ENCODE data around the gene USP34.

DNA sequence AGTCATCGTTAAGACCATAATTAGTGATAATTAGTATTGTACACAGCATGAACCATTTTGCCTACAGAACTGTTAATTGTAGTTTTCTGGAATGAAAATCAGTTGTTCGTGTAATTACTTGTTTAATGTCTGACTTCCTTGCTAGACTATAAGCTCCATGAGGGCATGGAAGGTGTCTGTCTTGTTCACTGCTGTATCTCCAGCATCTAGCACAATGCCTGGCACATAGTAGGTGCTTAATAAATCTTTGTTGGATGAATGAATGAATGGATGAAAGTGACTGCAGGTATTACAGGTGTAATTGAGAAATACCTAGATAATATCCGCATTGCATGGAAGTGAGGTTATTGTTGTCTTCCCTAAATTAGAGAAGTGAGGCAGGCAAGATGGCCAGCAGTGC lies 287.1 kb downstream of the USP34 start:
- TF ChIP-seq, protein P1, sequence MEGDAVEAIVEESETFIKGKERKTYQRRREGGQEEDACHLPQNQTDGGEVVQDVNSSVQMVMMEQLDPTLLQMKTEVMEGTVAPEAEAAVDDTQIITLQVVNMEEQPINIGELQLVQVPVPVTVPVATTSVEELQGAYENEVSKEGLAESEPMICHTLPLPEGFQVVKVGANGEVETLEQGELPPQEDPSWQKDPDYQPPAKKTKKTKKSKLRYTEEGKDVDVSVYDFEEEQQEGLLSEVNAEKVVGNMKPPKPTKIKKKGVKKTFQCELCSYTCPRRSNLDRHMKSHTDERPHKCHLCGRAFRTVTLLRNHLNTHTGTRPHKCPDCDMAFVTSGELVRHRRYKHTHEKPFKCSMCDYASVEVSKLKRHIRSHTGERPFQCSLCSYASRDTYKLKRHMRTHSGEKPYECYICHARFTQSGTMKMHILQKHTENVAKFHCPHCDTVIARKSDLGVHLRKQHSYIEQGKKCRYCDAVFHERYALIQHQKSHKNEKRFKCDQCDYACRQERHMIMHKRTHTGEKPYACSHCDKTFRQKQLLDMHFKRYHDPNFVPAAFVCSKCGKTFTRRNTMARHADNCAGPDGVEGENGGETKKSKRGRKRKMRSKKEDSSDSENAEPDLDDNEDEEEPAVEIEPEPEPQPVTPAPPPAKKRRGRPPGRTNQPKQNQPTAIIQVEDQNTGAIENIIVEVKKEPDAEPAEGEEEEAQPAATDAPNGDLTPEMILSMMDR (IDR thresholded peaks at IDR 0.05), result no peak
- no peak for TF ChIP-seq POLR2A (IDR thresholded peaks at IDR 0.05)
